Breast epithelium (tissue), 3 donors: ENCODE data around the gene POLDIP2.

Source experiments
- CTCF ChIP-seq, 3 donors: fragments of 450-650 bp; IDR thresholded peaks; one replicate each; pipeline ENCODE4 v1.5.1; 2016 to 2017; ENCODE audit warnings: antibody characterized with exemption in 3 of 3, mild to moderate bottlenecking in 3 of 3, moderate library complexity in 3 of 3
- POLR2A ChIP-seq: fragments of 450-650 bp; IDR thresholded peaks from one replicate; pipeline ENCODE4 v1.6.1; 2016; ENCODE audit warnings: antibody characterized with exemption, mild to moderate bottlenecking, moderate library complexity
- POLR2AphosphoS5 ChIP-seq, 3 donors: sonication (generic); formaldehyde crosslinking; IDR thresholded peaks; one replicate each; pipeline ENCODE4 v1.6.1; 2017; ENCODE audit warnings: antibody characterized with exemption in 3 of 3

DNA sequence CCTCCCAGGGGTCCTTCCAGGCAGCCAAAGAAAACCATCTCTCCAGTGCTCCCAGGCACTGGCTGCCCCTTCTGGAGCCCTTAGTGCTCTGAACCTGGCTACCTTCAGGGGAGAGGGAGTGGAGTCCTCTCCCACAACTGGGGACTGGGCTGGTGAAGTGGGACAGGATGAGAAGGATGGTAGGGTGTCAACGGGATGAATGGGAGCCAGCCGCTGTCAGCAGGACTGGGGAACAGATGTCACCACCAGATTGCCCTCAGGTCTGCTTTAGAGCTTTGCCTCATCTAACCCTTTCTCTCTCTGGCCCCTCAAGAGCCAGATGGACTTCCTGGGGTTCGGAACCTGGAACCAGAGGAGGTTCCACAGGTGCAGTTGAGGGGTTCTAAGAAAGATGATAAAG is 8.2 kb upstream of the POLDIP2 start:
- TF ChIP-seq CTCF (IDR thresholded peaks at IDR 0.05) (no peak), POLR2AphosphoS5 (IDR thresholded peaks at IDR 0.05) (no peak), POLR2A (no peak)
